ENCODE data around the gene HPCAL1.

The HPCAL1 gene

DNA sequence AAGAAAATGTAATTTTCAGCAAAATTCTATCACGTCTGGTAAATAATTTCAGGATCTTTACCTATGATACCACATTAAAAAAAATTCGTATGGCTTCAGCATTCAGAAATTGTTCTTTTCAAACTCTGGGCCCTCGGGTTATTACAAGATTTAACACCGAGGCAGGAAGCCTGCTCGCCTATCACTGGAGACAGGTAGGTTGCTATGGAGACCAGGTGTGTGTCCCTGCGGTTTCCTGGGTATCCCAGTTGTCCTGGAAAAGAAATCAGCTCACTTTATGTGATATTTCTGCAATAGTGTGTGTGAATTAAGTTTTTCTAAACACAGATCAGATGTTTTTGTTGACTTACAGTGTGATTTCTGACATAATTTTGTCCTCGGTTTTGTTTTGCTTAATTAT is 14.2 kb downstream of the HPCAL1 start:
- ATAC-seq (ENCODE audit: low read depth), result no peak
- TF ChIP-seq, protein P1, sequence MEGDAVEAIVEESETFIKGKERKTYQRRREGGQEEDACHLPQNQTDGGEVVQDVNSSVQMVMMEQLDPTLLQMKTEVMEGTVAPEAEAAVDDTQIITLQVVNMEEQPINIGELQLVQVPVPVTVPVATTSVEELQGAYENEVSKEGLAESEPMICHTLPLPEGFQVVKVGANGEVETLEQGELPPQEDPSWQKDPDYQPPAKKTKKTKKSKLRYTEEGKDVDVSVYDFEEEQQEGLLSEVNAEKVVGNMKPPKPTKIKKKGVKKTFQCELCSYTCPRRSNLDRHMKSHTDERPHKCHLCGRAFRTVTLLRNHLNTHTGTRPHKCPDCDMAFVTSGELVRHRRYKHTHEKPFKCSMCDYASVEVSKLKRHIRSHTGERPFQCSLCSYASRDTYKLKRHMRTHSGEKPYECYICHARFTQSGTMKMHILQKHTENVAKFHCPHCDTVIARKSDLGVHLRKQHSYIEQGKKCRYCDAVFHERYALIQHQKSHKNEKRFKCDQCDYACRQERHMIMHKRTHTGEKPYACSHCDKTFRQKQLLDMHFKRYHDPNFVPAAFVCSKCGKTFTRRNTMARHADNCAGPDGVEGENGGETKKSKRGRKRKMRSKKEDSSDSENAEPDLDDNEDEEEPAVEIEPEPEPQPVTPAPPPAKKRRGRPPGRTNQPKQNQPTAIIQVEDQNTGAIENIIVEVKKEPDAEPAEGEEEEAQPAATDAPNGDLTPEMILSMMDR (IDR thresholded peaks at IDR 0.05; ENCODE audit: poor library complexity, severe bottlenecking), result no peak
- H3K27ac ChIP-seq (ENCODE audit: poor library complexity, severe bottlenecking), result no peak overlapping the region

DNA sequence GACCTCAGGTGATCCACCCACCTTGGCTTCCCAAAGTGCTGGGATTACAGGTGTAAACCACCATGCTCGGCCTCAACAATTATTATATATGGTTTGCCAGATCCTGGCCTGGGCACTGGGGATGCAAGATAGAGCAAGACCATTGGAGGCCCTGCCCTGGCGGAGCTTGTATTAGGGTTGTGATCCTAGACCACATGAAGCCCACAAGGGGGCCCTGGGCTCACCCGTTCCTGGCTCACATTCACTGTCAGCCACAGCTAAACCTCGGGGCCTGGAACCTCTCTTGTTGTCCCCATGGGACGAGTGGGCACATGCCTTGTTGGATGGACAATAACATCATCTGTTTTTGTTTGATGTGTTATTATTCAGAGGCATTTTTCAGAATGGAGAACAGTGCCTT is 14.9 kb downstream of the HPCAL1 start:
- H3K27me3 ChIP-seq (ENCODE audit: insufficient read depth, poor library complexity, severe bottlenecking), result no peaks in the 10 kb centered on the region
- ATAC-seq (ENCODE audit: low read depth), result no peak
- H3K9me3 ChIP-seq (ENCODE audit: severe bottlenecking), result no peaks in the 10 kb centered on the region
- TF ChIP-seq, protein P1 (IDR thresholded peaks at IDR 0.05; ENCODE audit: poor library complexity, severe bottlenecking), result no peak
- no peak overlapping the region for H3K27ac ChIP-seq (ENCODE audit: poor library complexity, severe bottlenecking)
- DNase-seq (ENCODE audit: low spot score), result no peak
- no peak overlapping the region for H3K4me3 ChIP-seq (ENCODE audit: severe bottlenecking)
- H3K36me3 ChIP-seq (ENCODE audit: low read depth), result no peaks in the 10 kb centered on the region
- no peaks in the 10 kb centered on the region for H3K4me1 ChIP-seq (ENCODE audit: insufficient read depth, poor library complexity, severe bottlenecking)

More for the DNA sequence above, 14.2 kb downstream of the HPCAL1 start:
- Histone ChIP-seq H3K4me1 (ENCODE audit: insufficient read depth, poor library complexity, severe bottlenecking) (no peaks in the 10 kb centered on the region), H3K36me3 (ENCODE audit: low read depth) (no peaks in the 10 kb centered on the region), H3K27me3 (ENCODE audit: insufficient read depth, poor library complexity, severe bottlenecking) (no peaks in the 10 kb centered on the region), H3K9me3 (ENCODE audit: severe bottlenecking) (no peaks in the 10 kb centered on the region), H3K4me3 (ENCODE audit: severe bottlenecking) (no peak overlapping the region)
- DNase-seq (ENCODE audit: low spot score), result no peak

DNA sequence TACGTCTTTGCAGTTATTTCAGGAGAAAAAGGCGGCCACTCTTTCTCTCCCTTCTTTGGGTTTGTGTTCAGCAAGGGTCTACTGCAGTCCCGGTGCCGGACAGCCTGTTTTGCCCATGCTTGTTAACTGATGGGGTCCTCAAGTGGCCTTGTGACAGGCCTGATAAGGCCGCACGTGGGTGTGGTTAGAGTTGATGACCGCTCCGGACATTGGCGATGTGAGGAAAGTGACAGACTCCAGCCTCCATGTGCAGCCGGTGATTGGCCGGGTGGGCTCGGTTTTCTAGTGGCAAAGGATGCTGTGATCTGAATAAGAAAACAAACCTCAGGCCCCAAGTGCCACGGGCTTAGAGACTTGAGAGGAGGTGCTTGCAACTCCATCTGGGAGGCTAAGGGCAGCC is 15.6 kb downstream of the HPCAL1 start:
- no peaks in the 10 kb centered on the region for H3K36me3 ChIP-seq (ENCODE audit: low read depth)

DNA sequence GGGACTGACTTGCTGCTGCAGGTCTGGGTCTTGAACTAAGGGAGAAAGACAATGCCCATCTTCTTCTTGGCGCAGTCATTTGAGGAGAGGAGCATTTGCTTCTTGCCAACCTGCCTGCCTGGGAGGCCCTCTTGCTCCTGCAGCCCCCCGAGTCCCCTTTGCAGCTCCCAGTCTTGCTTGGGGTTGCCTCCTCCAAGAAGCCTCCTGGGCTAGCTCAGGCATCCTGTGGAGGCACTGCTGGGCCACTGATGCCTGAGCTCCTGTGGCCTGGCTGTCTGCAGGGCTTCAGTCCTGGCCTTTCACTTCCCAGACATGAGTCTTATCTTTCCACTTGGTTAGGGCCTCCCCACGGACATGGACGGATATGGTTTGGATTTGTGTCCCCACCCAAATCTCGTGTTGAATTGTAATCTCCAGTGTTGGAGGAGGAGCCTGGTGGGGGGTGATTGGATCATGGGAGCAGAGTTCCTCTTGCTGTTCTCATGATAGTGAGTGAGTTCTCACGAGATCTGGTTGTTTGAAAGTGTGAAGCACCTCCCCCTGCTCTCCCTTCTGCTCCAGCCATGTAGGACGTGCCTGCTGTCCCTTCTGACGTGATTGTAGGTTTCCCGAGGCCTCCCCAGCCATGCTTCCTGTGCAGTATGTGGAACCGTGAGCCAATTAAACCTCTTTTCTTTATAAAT is 17.3 kb downstream of the HPCAL1 start:
- Histone ChIP-seq H3K27me3 (ENCODE audit: insufficient read depth, poor library complexity, severe bottlenecking) (no peaks in the 10 kb centered on the region), H3K4me3 (ENCODE audit: severe bottlenecking) (no peak overlapping the region), H3K36me3 (ENCODE audit: low read depth) (no peaks in the 10 kb centered on the region), H3K9me3 (ENCODE audit: severe bottlenecking) (no peaks in the 10 kb centered on the region), H3K27ac (ENCODE audit: poor library complexity, severe bottlenecking) (no peak overlapping the region), H3K4me1 (ENCODE audit: insufficient read depth, poor library complexity, severe bottlenecking) (no peaks in the 10 kb centered on the region)
- ATAC-seq (ENCODE audit: low read depth) (no peak), DNase-seq (ENCODE audit: low spot score) (no peak)
- TF ChIP-seq, protein P1 (IDR thresholded peaks at IDR 0.05; ENCODE audit: poor library complexity, severe bottlenecking), result no peak

More for the DNA sequence above, 15.6 kb downstream of the HPCAL1 start:
- Histone ChIP-seq H3K27ac (ENCODE audit: poor library complexity, severe bottlenecking) (no peak overlapping the region), H3K9me3 (ENCODE audit: severe bottlenecking) (no peaks in the 10 kb centered on the region), H3K27me3 (ENCODE audit: insufficient read depth, poor library complexity, severe bottlenecking) (no peaks in the 10 kb centered on the region), H3K4me1 (ENCODE audit: insufficient read depth, poor library complexity, severe bottlenecking) (no peaks in the 10 kb centered on the region), H3K4me3 (ENCODE audit: severe bottlenecking) (no peak overlapping the region)
- TF ChIP-seq, protein P1 (IDR thresholded peaks at IDR 0.05; ENCODE audit: poor library complexity, severe bottlenecking), result no peak
- DNase-seq (ENCODE audit: low spot score) (no peak), ATAC-seq (ENCODE audit: low read depth) (no peak)

DNA sequence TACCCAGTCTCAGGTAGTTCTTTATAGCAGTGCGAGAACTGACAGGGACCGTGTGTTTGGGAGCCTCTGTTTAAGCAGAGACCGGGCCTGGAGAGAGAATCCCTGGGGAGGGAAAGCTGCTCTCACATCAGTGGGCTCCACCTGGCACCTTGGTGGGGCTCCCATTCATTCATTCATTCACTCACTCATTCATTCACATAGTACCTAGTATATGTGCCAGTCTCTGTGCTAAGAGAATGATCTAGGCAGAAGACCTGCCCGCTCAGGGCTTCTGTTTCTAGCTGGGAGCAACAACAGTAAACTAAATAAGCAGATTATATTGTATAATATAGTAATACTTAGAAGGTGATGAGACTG is 17.8 kb downstream of the HPCAL1 start:
- TF ChIP-seq, protein P1 (IDR thresholded peaks at IDR 0.05; ENCODE audit: poor library complexity, severe bottlenecking), result no peak
- DNase-seq (ENCODE audit: low spot score) (no peak), ATAC-seq (ENCODE audit: low read depth) (no peak)
- Histone ChIP-seq H3K36me3 (ENCODE audit: low read depth) (no peaks in the 10 kb centered on the region), H3K4me1 (ENCODE audit: insufficient read depth, poor library complexity, severe bottlenecking) (no peaks in the 10 kb centered on the region), H3K27ac (ENCODE audit: poor library complexity, severe bottlenecking) (no peak overlapping the region), H3K9me3 (ENCODE audit: severe bottlenecking) (no peaks in the 10 kb centered on the region), H3K4me3 (ENCODE audit: severe bottlenecking) (no peak overlapping the region), H3K27me3 (ENCODE audit: insufficient read depth, poor library complexity, severe bottlenecking) (no peaks in the 10 kb centered on the region)
